ENCODE results near the gene MEIOB. TPM values are rescaled to one million over a fixed set of nuclear protein-coding genes. Genes with fewer than 3 reads are reported as not detected.

The MEIOB gene
- total RNA-seq, 1 donor = not detected

GRCh38 chr16:1818204-1818872, 53.6 kb downstream of the MEIOB start:
- DNase-seq (ENCODE audit: insufficient read length, low spot score, missing footprints) = no peak
- H4K20me1 ChIP-seq (ENCODE audit: insufficient read depth, low read length) = peaks cover 5% of the 10 kb centered on the region

GRCh38 chr16:1817716-1818115, 54.2 kb downstream of the MEIOB start:
- TF ChIP-seq CTCF (IDR thresholded peaks at IDR 0.05; ENCODE audit: extremely low read depth, low read depth, low read length) = no peak
- no peak overlapping the region for H3K27ac ChIP-seq (ENCODE audit: low read depth, low read length)
- H3K4me3 ChIP-seq (ENCODE audit: insufficient read depth, low read length) = no peak overlapping the region
- peaks cover 7% of the 10 kb centered on the region for H3K79me2 ChIP-seq (ENCODE audit: insufficient read depth, low read length)
- no peak overlapping the region for H3K4me2 ChIP-seq (ENCODE audit: insufficient read depth, low read length)
- peaks cover 5% of the 10 kb centered on the region for H4K20me1 ChIP-seq (ENCODE audit: insufficient read depth, low read length)
- H3K36me3 ChIP-seq (ENCODE audit: insufficient read depth, low read length) = peaks cover 24% of the 10 kb centered on the region
- no peaks in the 10 kb centered on the region for H3K9me3 ChIP-seq (ENCODE audit: low read depth, low read length)
- peaks cover 3% of the 10 kb centered on the region for H3K4me1 ChIP-seq (ENCODE audit: insufficient read depth, low read length)
- no peaks in the 10 kb centered on the region for H3K27me3 ChIP-seq (ENCODE audit: insufficient read depth, low read length)
- no peak for DNase-seq (ENCODE audit: insufficient read length, low spot score, missing footprints)
- no peak overlapping the region for H2AFZ ChIP-seq (ENCODE audit: low read length)

More at GRCh38 chr16:1818204-1818872, 53.6 kb downstream of the MEIOB start:
- Histone ChIP-seq H3K4me3 (ENCODE audit: insufficient read depth, low read length) (no peak overlapping the region), H3K27me3 (ENCODE audit: insufficient read depth, low read length) (no peaks in the 10 kb centered on the region), H3K4me2 (ENCODE audit: insufficient read depth, low read length) (no peak overlapping the region), H3K36me3 (ENCODE audit: insufficient read depth, low read length) (peaks cover 27% of the 10 kb centered on the region), H2AFZ (ENCODE audit: low read length) (no peak overlapping the region), H3K27ac (ENCODE audit: low read depth, low read length) (no peak overlapping the region), H3K4me1 (ENCODE audit: insufficient read depth, low read length) (no peaks in the 10 kb centered on the region), H3K79me2 (ENCODE audit: insufficient read depth, low read length) (peaks cover 10% of the 10 kb centered on the region), H3K9me3 (ENCODE audit: low read depth, low read length) (no peaks in the 10 kb centered on the region)
- no peak for TF ChIP-seq CTCF (IDR thresholded peaks at IDR 0.05; ENCODE audit: extremely low read depth, low read depth, low read length)

- no peak overlapping the region for H3K4me3 ChIP-seq (ENCODE audit: insufficient read depth, low read length)
- no peaks in the 10 kb centered on the region for H3K9me3 ChIP-seq (ENCODE audit: low read depth, low read length)
- no peak overlapping the region for H3K4me2 ChIP-seq (ENCODE audit: insufficient read depth, low read length)
- H3K27ac ChIP-seq (ENCODE audit: low read depth, low read length) = no peak overlapping the region
- peaks cover under 1% of the 10 kb centered on the region for H4K20me1 ChIP-seq (ENCODE audit: insufficient read depth, low read length)
- peaks cover 20% of the 10 kb centered on the region for H3K36me3 ChIP-seq (ENCODE audit: insufficient read depth, low read length)
- no peak overlapping the region for H2AFZ ChIP-seq (ENCODE audit: low read length)
- no peak for TF ChIP-seq CTCF (IDR thresholded peaks at IDR 0.05; ENCODE audit: extremely low read depth, low read depth, low read length)
- H3K4me1 ChIP-seq (ENCODE audit: insufficient read depth, low read length) = peaks cover 3% of the 10 kb centered on the region
- H3K27me3 ChIP-seq (ENCODE audit: insufficient read depth, low read length) = no peaks in the 10 kb centered on the region
- DNase-seq (ENCODE audit: insufficient read length, low spot score, missing footprints) = no peak
- peaks cover 2% of the 10 kb centered on the region for H3K79me2 ChIP-seq (ENCODE audit: insufficient read depth, low read length)
Observed at GRCh38 chr16:1817276-1817589, 54.7 kb downstream of the MEIOB start.

GRCh38 chr16:1816396-1817275, 55.3 kb downstream of the MEIOB start:
- H3K4me1 ChIP-seq (ENCODE audit: insufficient read depth, low read length) = peaks cover 3% of the 10 kb centered on the region
- no peak for TF ChIP-seq CTCF (IDR thresholded peaks at IDR 0.05; ENCODE audit: extremely low read depth, low read depth, low read length)
- no peaks in the 10 kb centered on the region for H3K27me3 ChIP-seq (ENCODE audit: insufficient read depth, low read length)
- H3K79me2 ChIP-seq (ENCODE audit: insufficient read depth, low read length) = peaks cover 2% of the 10 kb centered on the region
- H3K4me2 ChIP-seq (ENCODE audit: insufficient read depth, low read length) = no peak overlapping the region
- no peak overlapping the region for H3K27ac ChIP-seq (ENCODE audit: low read depth, low read length)
- no peaks in the 10 kb centered on the region for H4K20me1 ChIP-seq (ENCODE audit: insufficient read depth, low read length)
- peaks cover 17% of the 10 kb centered on the region for H3K36me3 ChIP-seq (ENCODE audit: insufficient read depth, low read length)
- H3K9me3 ChIP-seq (ENCODE audit: low read depth, low read length) = no peaks in the 10 kb centered on the region
- H2AFZ ChIP-seq (ENCODE audit: low read length) = no peak overlapping the region
- H3K4me3 ChIP-seq (ENCODE audit: insufficient read depth, low read length) = no peak overlapping the region
- no peak for DNase-seq (ENCODE audit: insufficient read length, low spot score, missing footprints)
